SU-DHL-6 (cell line): ENCODE data around the gene ATRIP.

Experiments used
- H2AFZ ChIP-seq: fragments of 200-600 bp; sonication (generic); 2 replicates; pipeline ENCODE4 v1.6.1; 2014; ENCODE audit warnings: low read depth, mild to moderate bottlenecking, moderate library complexity, mixed read lengths, antibody characterized with exemption, low read length; ENCODE audit not compliant: severe bottlenecking
- H3F3A ChIP-seq: fragments of 200-600 bp; shearing (Covaris generic); 2 replicates; pipeline ENCODE4 v1.6.0; 2016; ENCODE audit warnings: antibody characterized with exemption, mild to moderate bottlenecking; ENCODE audit not compliant: insufficient read depth
- H3K27ac ChIP-seq: fragments of 200-600 bp; sonication (generic); 2 replicates; pipeline ENCODE4 v1.5.1; 2016; ENCODE audit warnings: low read depth, mild to moderate bottlenecking, low read length, moderate library complexity, mixed read lengths
- H3K27me3 ChIP-seq: fragments of 200-600 bp; sonication (generic), shearing (Covaris generic); 2 replicates; pipeline ENCODE4 v1.6.0; 2014; ENCODE audit warnings: mild to moderate bottlenecking, low read length
- H3K36me3 ChIP-seq: fragments of 200-600 bp; sonication (generic); 2 replicates; pipeline ENCODE4 v1.6.1; 2014; ENCODE audit warnings: mild to moderate bottlenecking, low read length, mixed read lengths
- H3K4me2 ChIP-seq: fragments of 300-600, 200-600 bp; shearing (Covaris generic), sonication (generic); 2 replicates; pipeline ENCODE4 v1.6.0; 2014; ENCODE audit warnings: low read length, low read depth, mild to moderate bottlenecking; ENCODE audit not compliant: poor library complexity, severe bottlenecking
- H3K4me3 ChIP-seq: fragments of 200-600 bp; sonication (generic); 2 replicates; pipeline ENCODE4 v1.5.1; 2014; ENCODE audit warnings: antibody characterized with exemption, low read length, mild to moderate bottlenecking, mixed read lengths; ENCODE audit not compliant: insufficient read depth, poor library complexity, severe bottlenecking
- H3K79me2 ChIP-seq: fragments of 200-600 bp; sonication (generic); 2 replicates; pipeline ENCODE4 v1.6.1; 2014; ENCODE audit warnings: mild to moderate bottlenecking, low read length, moderate library complexity; ENCODE audit not compliant: insufficient read depth
- H3K9ac ChIP-seq: fragments of 200-600 bp; sonication (generic); 2 replicates; pipeline ENCODE4 v1.7.0; 2014; ENCODE audit warnings: mild to moderate bottlenecking, low read length
- H3K9me2 ChIP-seq: fragments of 200-600 bp; sonication (generic); replicated peaks from 2 replicates; pipeline ENCODE4 v1.6.1; 2014; ENCODE audit warnings: low read length; ENCODE audit not compliant: insufficient read depth
- H3K9me3 ChIP-seq: fragments of 200-600 bp; sonication (generic); 2 replicates; pipeline ENCODE4 v1.6.1; 2014; ENCODE audit warnings: low read length, mixed read lengths; ENCODE audit not compliant: insufficient read depth
- H4K20me1 ChIP-seq: fragments of 200-600 bp; sonication (generic); 2 replicates; pipeline ENCODE4 v1.6.1; 2014; ENCODE audit warnings: low read depth, mild to moderate bottlenecking, antibody characterized with exemption, low read length, moderate library complexity, mixed read lengths
- EZH2phosphoT487 ChIP-seq: fragments of 200-600 bp; sonication (generic), shearing (Covaris generic); conservative IDR thresholded peaks from 2 replicates; pipeline ENCODE4 v1.6.1; 2018; ENCODE audit warnings: mild to moderate bottlenecking, antibody characterized with exemption, low read length, moderate library complexity, mixed read lengths
- TF ChIP-seq, protein P1 (sequence below): fragments of 200-600 bp; sonication (generic); IDR thresholded peaks from one replicate; pipeline ENCODE4 v1.5.1; 2017; ENCODE audit warnings: antibody characterized with exemption, mild to moderate bottlenecking, low read length, moderate library complexity; ENCODE audit not compliant: insufficient read depth, poor library complexity, severe bottlenecking

Gene ATRIP

DNA sequence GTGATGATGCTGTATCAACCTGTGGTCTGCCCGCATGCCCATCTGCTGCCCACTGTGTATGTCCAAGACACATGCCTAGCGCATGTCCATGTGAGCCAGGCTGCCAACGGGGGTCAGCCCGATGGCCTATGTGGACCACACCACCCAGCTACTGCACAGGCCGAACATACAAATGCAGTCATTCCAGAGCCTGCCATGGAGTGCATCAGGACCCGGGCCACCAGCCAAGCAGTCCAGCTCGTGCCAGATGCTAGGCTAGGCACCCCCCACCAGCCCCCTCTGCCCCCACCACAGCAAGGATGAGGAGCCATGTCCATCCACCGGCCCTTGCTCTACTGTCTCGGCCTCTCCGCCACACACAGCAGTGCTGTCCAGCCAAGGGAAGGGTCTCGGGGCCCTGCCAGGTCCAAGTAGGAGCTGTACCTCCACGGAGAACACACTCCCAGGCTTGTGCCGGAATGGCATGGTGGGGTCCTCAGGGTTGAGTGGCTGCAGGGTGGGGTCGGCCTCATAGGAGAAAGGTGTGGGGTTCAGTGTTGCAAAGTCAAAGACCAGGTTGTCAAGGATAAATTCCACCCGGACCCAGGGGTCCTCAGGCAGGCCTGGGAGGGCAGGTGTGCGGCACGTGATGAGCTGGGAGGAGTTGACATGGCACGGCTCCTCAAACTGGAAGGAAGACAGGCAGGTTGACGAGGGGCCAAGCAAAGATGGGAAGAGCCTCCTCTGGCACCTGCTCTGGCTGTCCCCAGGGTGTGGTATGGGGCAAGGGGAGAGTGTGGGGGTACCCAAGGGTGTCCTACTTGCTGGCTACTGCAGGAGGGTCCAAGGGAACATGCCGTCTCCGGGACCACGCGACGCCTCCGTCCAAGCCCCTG, 31.9 kb upstream of the ATRIP start:
- no peaks in the 10 kb centered on the region for H3K9me2 ChIP-seq
- no peak overlapping the region for H2AFZ ChIP-seq
- H3K27ac ChIP-seq = no peak overlapping the region
- H3K9ac ChIP-seq = no peak overlapping the region
- no peak overlapping the region for H3K4me2 ChIP-seq
- H3K9me3 ChIP-seq = no peaks in the 10 kb centered on the region
- H3K79me2 ChIP-seq = no peaks in the 10 kb centered on the region
- TF ChIP-seq, protein P1, sequence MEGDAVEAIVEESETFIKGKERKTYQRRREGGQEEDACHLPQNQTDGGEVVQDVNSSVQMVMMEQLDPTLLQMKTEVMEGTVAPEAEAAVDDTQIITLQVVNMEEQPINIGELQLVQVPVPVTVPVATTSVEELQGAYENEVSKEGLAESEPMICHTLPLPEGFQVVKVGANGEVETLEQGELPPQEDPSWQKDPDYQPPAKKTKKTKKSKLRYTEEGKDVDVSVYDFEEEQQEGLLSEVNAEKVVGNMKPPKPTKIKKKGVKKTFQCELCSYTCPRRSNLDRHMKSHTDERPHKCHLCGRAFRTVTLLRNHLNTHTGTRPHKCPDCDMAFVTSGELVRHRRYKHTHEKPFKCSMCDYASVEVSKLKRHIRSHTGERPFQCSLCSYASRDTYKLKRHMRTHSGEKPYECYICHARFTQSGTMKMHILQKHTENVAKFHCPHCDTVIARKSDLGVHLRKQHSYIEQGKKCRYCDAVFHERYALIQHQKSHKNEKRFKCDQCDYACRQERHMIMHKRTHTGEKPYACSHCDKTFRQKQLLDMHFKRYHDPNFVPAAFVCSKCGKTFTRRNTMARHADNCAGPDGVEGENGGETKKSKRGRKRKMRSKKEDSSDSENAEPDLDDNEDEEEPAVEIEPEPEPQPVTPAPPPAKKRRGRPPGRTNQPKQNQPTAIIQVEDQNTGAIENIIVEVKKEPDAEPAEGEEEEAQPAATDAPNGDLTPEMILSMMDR = no peak
- no peak for TF ChIP-seq EZH2phosphoT487
- H3K27me3 ChIP-seq = no peaks in the 10 kb centered on the region
- H3K4me3 ChIP-seq = no peak overlapping the region
- H3K36me3 ChIP-seq = no peaks in the 10 kb centered on the region
- no peaks in the 10 kb centered on the region for H3F3A ChIP-seq
- H4K20me1 ChIP-seq = no peaks in the 10 kb centered on the region

DNA sequence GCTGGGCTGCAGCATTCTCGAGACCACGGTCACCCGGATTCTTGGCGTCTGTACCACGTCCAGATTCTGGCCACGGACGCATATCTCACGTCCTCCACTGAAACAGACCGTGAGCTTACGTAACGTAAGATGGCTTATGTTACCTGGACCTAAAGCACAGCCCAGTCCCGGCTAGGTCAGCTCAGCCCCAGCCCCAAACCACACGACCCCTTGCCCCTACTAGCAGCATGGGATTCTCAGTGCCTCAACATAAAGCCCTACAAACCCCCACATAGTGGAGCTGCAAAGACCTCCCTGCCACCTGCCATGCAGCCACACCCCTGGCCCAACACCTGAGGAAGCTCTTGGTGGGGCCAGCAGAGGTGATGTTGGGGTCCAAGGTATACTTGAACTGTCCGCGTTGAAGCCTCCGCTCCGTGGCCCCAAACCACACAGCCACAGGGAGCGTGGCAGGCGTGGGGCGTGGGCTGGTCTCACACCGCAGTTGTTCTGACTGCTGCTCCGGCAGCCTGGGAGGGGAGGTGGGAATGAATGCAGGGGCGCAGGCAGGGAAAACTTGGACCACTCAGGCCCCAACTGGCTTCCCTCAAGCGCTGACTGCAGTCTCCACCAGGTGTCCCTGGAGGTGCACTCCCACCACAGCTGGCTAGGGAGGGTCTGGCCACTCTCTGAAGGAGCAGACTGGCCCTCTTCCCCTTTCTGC, 31.1 kb upstream of the ATRIP start:
- H3K4me2 ChIP-seq = no peak overlapping the region
- H3K9me3 ChIP-seq = no peaks in the 10 kb centered on the region
- no peaks in the 10 kb centered on the region for H3F3A ChIP-seq
- H3K9me2 ChIP-seq = no peaks in the 10 kb centered on the region
- H3K27ac ChIP-seq = no peak overlapping the region
- no peak overlapping the region for H3K9ac ChIP-seq
- no peak overlapping the region for H3K4me3 ChIP-seq
- H2AFZ ChIP-seq = no peak overlapping the region
- TF ChIP-seq, protein P1 = no peak
- no peak for TF ChIP-seq EZH2phosphoT487
- no peaks in the 10 kb centered on the region for H3K27me3 ChIP-seq
- H4K20me1 ChIP-seq = no peaks in the 10 kb centered on the region
- H3K79me2 ChIP-seq = no peaks in the 10 kb centered on the region
- H3K36me3 ChIP-seq = no peaks in the 10 kb centered on the region

DNA sequence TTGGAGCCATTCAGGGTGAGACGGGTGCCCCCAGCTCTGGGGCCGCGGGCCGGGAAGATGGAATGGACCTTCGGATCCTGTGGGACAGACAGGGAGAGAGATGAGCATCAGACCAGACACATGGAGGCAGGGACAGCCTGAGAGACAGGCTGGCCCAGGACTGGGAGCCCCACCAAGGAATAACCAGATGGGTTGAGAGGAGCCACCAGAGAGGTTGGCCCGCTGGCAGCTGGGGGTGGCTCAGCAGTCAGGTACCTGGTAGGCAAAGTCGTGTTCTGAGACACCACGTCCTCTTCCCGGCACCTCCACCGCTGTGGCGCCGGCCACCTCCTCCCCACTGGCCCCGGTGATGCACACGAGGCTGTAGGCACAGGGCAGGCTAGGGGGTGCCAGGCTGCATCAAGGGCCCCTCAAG, 30.4 kb upstream of the ATRIP start:
- Histone ChIP-seq H3K79me2 (no peaks in the 10 kb centered on the region), H3K9me2 (no peaks in the 10 kb centered on the region), H3K9ac (no peak overlapping the region), H4K20me1 (no peaks in the 10 kb centered on the region), H3K27me3 (no peaks in the 10 kb centered on the region), H3K27ac (no peak overlapping the region), H3F3A (no peaks in the 10 kb centered on the region), H3K4me2 (no peak overlapping the region), H3K9me3 (no peaks in the 10 kb centered on the region), H2AFZ (no peak overlapping the region), H3K4me3 (no peak overlapping the region), H3K36me3 (no peaks in the 10 kb centered on the region)
- TF ChIP-seq, protein P1 = no peak
- no peak for TF ChIP-seq EZH2phosphoT487
